Measurements from ENCODE around the gene GSTO2. TPM values are rescaled to one million over a fixed set of nuclear protein-coding genes. Genes with fewer than 3 reads are reported as not detected.

The GSTO2 gene
- total and polyA plus RNA-seq, 2 of the 4 experiments (the other 2 are of a cell fraction): 1.4 to 2.3 TPM

DNA sequence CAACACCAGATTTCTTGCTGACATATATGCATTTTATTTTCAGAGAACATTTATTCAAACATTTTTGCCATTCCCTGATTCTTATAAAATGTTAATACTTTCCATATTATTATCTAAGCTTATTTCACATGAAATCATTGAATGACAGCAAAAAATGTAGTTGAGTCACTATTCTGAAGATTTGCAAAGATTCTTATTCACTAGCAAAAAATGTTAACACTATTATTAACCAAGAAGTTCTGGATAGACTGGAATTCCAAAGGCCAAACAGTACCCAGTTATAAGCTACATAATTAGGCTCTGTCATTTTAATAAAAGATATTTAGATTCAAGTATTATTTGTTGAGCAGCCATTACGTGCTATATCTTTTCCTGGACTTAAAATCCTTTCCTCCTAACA lies 4.3 kb downstream of the GSTO2 start:
- Histone ChIP-seq H2AFZ (replicated peaks; ENCODE audit: low read length, poor library complexity) (no peak overlapping the region), H3K9me1 (ENCODE audit: insufficient read depth, low read length) (no peaks in the 10 kb centered on the region; the same call in 1 of the 2 replicates), H4K8ac (ENCODE audit: low read depth in 2 of 2, low read length in 2 of 2) (peak overlapping the region in 1 of 2 experiments; percentile 32; a peak in 1 of 4 replicates), H2BK120ac (ENCODE audit: low read depth, low read length) (peak overlapping the region; percentile 14; the same call in 1 of the 2 replicates), H2BK5ac (ENCODE audit: low read depth, low read length, poor library complexity, severe bottlenecking) (peak overlapping the region; percentile 81), H3K27me3 (ENCODE audit: control insufficient read depth, insufficient read depth, low read length) (no peaks in the 10 kb centered on the region), H3K9ac (ENCODE audit: low read depth, low read length) (no peak overlapping the region), H3K79me1 (ENCODE audit: low read depth in 1 of 2, low read length in 2 of 2) (peaks cover 0 to 6% of the 10 kb centered on the region in 2 experiments; a peak in 1 of 4 replicates), H2BK15ac (ENCODE audit: low read depth, low read length) (0 out of 3 replicates have a peak overlapping the region, but pooled peaks have one; percentile 87), H3K18ac (ENCODE audit: low read depth, low read length) (peak overlapping the region; percentile 64; the same call in 1 of the 2 replicates), H3K9me3 (ENCODE audit: control insufficient read depth, insufficient read depth, low read length) (no peaks in the 10 kb centered on the region), H3K23ac (ENCODE audit: low read depth, low read length) (no peak overlapping the region; the same call in 1 of the 2 replicates), H3K4me2 (ENCODE audit: low read depth, low read length) (peak overlapping the region; percentile 76; the same call in 1 of the 2 replicates), H4K91ac (ENCODE audit: insufficient read depth, low read depth, low read length) (no peak overlapping the region), H2AK5ac (ENCODE audit: low read depth, low read length) (no peak overlapping the region), H3K4me1 (ENCODE audit: control insufficient read depth, insufficient read depth, low read length) (peaks cover 13% of the 10 kb centered on the region), H3K27ac (ENCODE audit: insufficient read depth, low read length) (0 out of 2 replicates have a peak overlapping the region, but pooled peaks have one; percentile 17), H3K36me3 (ENCODE audit: control insufficient read depth, insufficient read depth, low read length) (peaks cover 5% of the 10 kb centered on the region), H3K56ac (ENCODE audit: extremely low read depth, insufficient read depth, low read length) (no peak overlapping the region), H3K4ac (ENCODE audit: low read depth, low read length) (peak overlapping the region; percentile 24; the same call in 1 of the 2 replicates), H4K20me1 (ENCODE audit: insufficient read depth, low read length) (no peaks in the 10 kb centered on the region; the same call in 1 of the 2 replicates), H2BK20ac (ENCODE audit: low read depth, low read length) (peak overlapping the region; percentile 73; the same call in 1 of the 2 replicates), H2AK9ac (replicated peaks; ENCODE audit: low read depth, low read length, poor library complexity) (no peak overlapping the region), H3K4me3 (ENCODE audit: insufficient read depth, low read depth, low read length) (no peak overlapping the region), H4K5ac (ENCODE audit: low read depth, low read length) (no peak overlapping the region; the same call in 1 of the 2 replicates), H3K14ac (replicated peaks; ENCODE audit: low read depth, low read length) (no peak overlapping the region)
- TF ChIP-seq RFX5 (IDR thresholded peaks at IDR 0.05; ENCODE audit: low read depth, low read length) (no peak), FOS (IDR thresholded peaks at IDR 0.05; ENCODE audit: low read depth, low read length) (0 out of 2 replicates have a peak, but pooled peaks have one; percentile 30), MAFK (IDR thresholded peaks at IDR 0.05; ENCODE audit: low read depth, low read length) (peak; percentile 8; the same call in 1 of the 2 replicates), CEBPB (IDR thresholded peaks at IDR 0.05; ENCODE audit: low read depth, low read length) (peak; percentile 20; the same call in 1 of the 2 replicates)
- DNase-seq (peak; percentile 62), ATAC-seq (ENCODE audit: low read depth) (peak; percentile 34)
- no CpG with 5 or more reads among the region's 1 CpG for WGBS, 2 experiments (ENCODE audit: extremely low coverage in 2 of 2, insufficient read length in 1 of 2)
- POLR2A ChIA-PET (ENCODE audit: unreplicated experiment): no interaction called here
- intact Hi-C loops (cut with micrococcal nuclease) (no loop called here), dilution Hi-C loops (cut with HindIII; ENCODE audit: low sequenced_read_pairs, unreplicated experiment) (no loop called here), in situ Hi-C loops (cut with MboI; ENCODE audit: low sequenced_read_pairs) (no loop called here)
- CTCF ChIA-PET: interaction anchor here (1.2 to 3.5 kb wide), 6 partner anchors 18 to 78 kb away, joined by 3 to 15 read pairs (median 8); partner anchors contain the start of gene GSTO1
- BruUV-seq (replicated peaks): no TSS peak

Data from IMR-90 (cell line).